ENCODE results near the gene DYNC1LI1.

DYNC1LI1 gene

GRCh38 chr3:32481791-32482631, 88.6 kb downstream of the DYNC1LI1 start:
- Histone ChIP-seq H3K9ac (no peak overlapping the region), H3K36me3 (ENCODE audit: control insufficient read depth, insufficient read depth, low read length) (no peaks in the 10 kb centered on the region), H3K4me1 (no peaks in the 10 kb centered on the region), H3K27ac (no peak overlapping the region), H3K4me3 (ENCODE audit: low read depth, low read length) (no peak overlapping the region), H3K9me3 (ENCODE audit: control insufficient read depth, low read length) (no peaks in the 10 kb centered on the region), H3K4me2 (ENCODE audit: low read length) (no peak overlapping the region), H3K79me2 (no peaks in the 10 kb centered on the region), H2AFZ (no peak overlapping the region), H3K27me3 (ENCODE audit: control insufficient read depth, insufficient read depth, low read length) (no peaks in the 10 kb centered on the region)
- no peak for TF ChIP-seq CTCF (IDR thresholded peaks at IDR 0.05)

- no peak overlapping the region for H2AFZ ChIP-seq
- no peak overlapping the region for H3K4me2 ChIP-seq (ENCODE audit: low read length)
- H3K27ac ChIP-seq = no peak overlapping the region
- H3K36me3 ChIP-seq (ENCODE audit: control insufficient read depth, insufficient read depth, low read length) = no peaks in the 10 kb centered on the region
- no peak overlapping the region for H3K4me3 ChIP-seq (ENCODE audit: low read depth, low read length)
- H3K79me2 ChIP-seq = no peaks in the 10 kb centered on the region
- TF ChIP-seq CTCF (IDR thresholded peaks at IDR 0.05) = no peak
- no peaks in the 10 kb centered on the region for H3K4me1 ChIP-seq
- H3K9me3 ChIP-seq (ENCODE audit: control insufficient read depth, low read length) = no peaks in the 10 kb centered on the region
- H3K9ac ChIP-seq = no peak overlapping the region
- no peaks in the 10 kb centered on the region for H3K27me3 ChIP-seq (ENCODE audit: control insufficient read depth, insufficient read depth, low read length)
These were observed 90.1 kb downstream of the DYNC1LI1 start for GRCh38 chr3:32480604-32481003.

Measured in parathyroid adenoma (tissue), 2 donors.